GM12892 (cell line): ENCODE data around the gene TRAF3.

Experiments
- POLR2A ChIP-seq: IDR thresholded peaks from 2 replicates; pipeline ENCODE4 v1.6.1; 2011; ENCODE audit warnings: low read depth, low read length, control low read depth
- POLR2AphosphoS5 ChIP-seq: IDR thresholded peaks from 2 replicates; pipeline ENCODE4 v1.6.1; 2011; ENCODE audit warnings: low read depth, low read length, control low read depth
- TAF1 ChIP-seq: IDR thresholded peaks from 2 replicates; pipeline ENCODE4 v1.6.1; 2011; ENCODE audit warnings: low read depth, mild to moderate bottlenecking, control low read depth, low read length, borderline replicate concordance

GRCh38 chr14:102793531-102794328 is 16.5 kb downstream of the TRAF3 start:
- TF ChIP-seq POLR2AphosphoS5 (no peak), POLR2A (no peak), TAF1 (no peak)
